Spleen (tissue), 11 donors: ENCODE measurements around the gene NFKBIZ. TPM values are rescaled to one million over a fixed set of nuclear protein-coding genes. Genes with fewer than 3 reads are reported as not detected.

ENCODE experiments used
- DNase-seq: peaks from one replicate; pipeline ENCODE4 v3.0.0-alpha.2; 2020
- H3K27ac ChIP-seq, 8 donors: fragments of 200-600 bp; sonication (generic) in 7 of 8; 1 replicate in 4 of 8; 2 replicates in 4 of 8; pipeline versions ENCODE4 v1.5.0 to v1.8.0; 2016 to 2021; ENCODE audit warnings: inconsistent platforms in 4 of 8, mild to moderate bottlenecking in 4 of 8, moderate library complexity in 1 of 8
- H3K27me3 ChIP-seq, 7 donors: fragments of 200-600 bp; sonication (generic) in 6 of 7; replicated peaks in 1 of 7; 1 replicate in 4 of 7; 2 replicates in 3 of 7; pipeline versions ENCODE4 v1.5.0 to v1.8.0; 2016 to 2021; ENCODE audit warnings: inconsistent platforms in 3 of 7, mild to moderate bottlenecking in 1 of 7
- H3K36me3 ChIP-seq, 6 donors: fragments of 200-600 bp; sonication (generic) in 5 of 6; 1 replicate in 4 of 6; 2 replicates in 2 of 6; pipeline versions ENCODE4 v1.5.0 to v1.8.0; 2016 to 2021; ENCODE audit warnings: inconsistent platforms in 2 of 6
- H3K4me1 ChIP-seq, 6 donors: fragments of 200-600 bp; sonication (generic) in 5 of 6; 1 replicate in 3 of 6; 2 replicates in 3 of 6; pipeline versions ENCODE4 v1.5.0 to v1.8.0; 2016 to 2021; ENCODE audit warnings: inconsistent platforms in 3 of 6
- H3K4me3 ChIP-seq, 8 donors: fragments of 200-600 bp; sonication (generic) in 7 of 8; 1 replicate in 4 of 8; 2 replicates in 4 of 8; pipeline versions ENCODE4 v1.5.0 to v1.8.0; 2016 to 2021; ENCODE audit warnings: inconsistent platforms in 4 of 8, mild to moderate bottlenecking in 4 of 8, moderate library complexity in 2 of 8
- H3K9me3 ChIP-seq, 8 donors: fragments of 200-600 bp; sonication (generic) in 7 of 8; 1 replicate in 4 of 8; 2 replicates in 4 of 8; pipeline versions ENCODE4 v1.5.0 to v1.8.0; 2016 to 2021; ENCODE audit warnings: inconsistent platforms in 4 of 8
- POLR2A ChIP-seq, 3 donors: fragments of 450-650 bp; IDR thresholded peaks; one replicate each; pipeline ENCODE4 v1.5.1; 2017; ENCODE audit warnings: antibody characterized with exemption in 3 of 3, mild to moderate bottlenecking in 1 of 3
- POLR2AphosphoS5 ChIP-seq, 3 donors: sonication (generic); formaldehyde crosslinking; IDR thresholded peaks; one replicate each; pipeline ENCODE4 v1.5.1; 2017; ENCODE audit warnings: antibody characterized with exemption in 3 of 3
- WGBS, 5 donors: extraction: QIAGEN DNeasy Blood & Tissue Kit in 3 of 5; methylation state at CpG; one replicate each; pipeline versions ENCODE4 v1.1.5 to v1.1.7; 2013 to 2018; 5-methylcytosine and 5-hydroxymethylcytosine counted together
- intact Hi-C: fragments of 100-400 bp; cut with DNase I; formaldehyde crosslinking; loops from one replicate; pipeline ENCODE4 v1.15.0; 2023; ENCODE audit warnings: low total_unique reads
- polyA plus RNA-seq, 3 donors: library from polyadenylated mRNA; stranded (reverse); fragments of 200-250 nt; gene quantifications; one replicate each; pipeline ENCODE4 v1.2.1, GENCODE V29; 2013
- total RNA-seq, 7 donors: library from RNA; depleted of rRNA in 3 of 7; stranded (reverse); fragments of >200 nt in 3 of 7; fragmentation: NEBNext Ultra II Directional in 4 of 7; extraction: Animal tissue kit (Norgen Biotek cat#: 25700) in 4 of 7; gene quantifications; one replicate each; pipeline versions ENCODE4 v1.1.0 to v1.2.1, GENCODE V29; 2016 to 2021
- TF ChIP-seq, protein P1 (sequence below), 11 experiments: fragments of 200-600 bp in 7 of 11; fragments of 450-650 bp in 4 of 11; sonication (generic) in 4 of 11; IDR thresholded peaks in 8 of 11; conservative IDR thresholded peaks in 3 of 11; 1 replicate in 7 of 11; 2 replicates in 4 of 11; pipeline versions ENCODE4 v1.4.0 to v1.8.0; 2016 to 2021; ENCODE audit warnings: antibody characterized with exemption in 11 of 11, inconsistent platforms in 4 of 11, mild to moderate bottlenecking in 1 of 11
- donor health status: healthy with polysubstance abuse.
- donor health status: DM: no; HTN: no; CAD: no; lungs with moderate emphysema.
- donor health status: DM: no; HTN: no; CAD: no.
- donor health status: Bipolar disorder and iron deficiency.
- donor health status: healthy.
- donor health status: DM: no; HTN: no; CAD: no.
- donor health status: DM: yes; HTN: yes; CAD: no.

NFKBIZ gene
- total and polyA plus RNA-seq, 10 donors, result 11.6 to 220 (median 90.1) TPM

DNA sequence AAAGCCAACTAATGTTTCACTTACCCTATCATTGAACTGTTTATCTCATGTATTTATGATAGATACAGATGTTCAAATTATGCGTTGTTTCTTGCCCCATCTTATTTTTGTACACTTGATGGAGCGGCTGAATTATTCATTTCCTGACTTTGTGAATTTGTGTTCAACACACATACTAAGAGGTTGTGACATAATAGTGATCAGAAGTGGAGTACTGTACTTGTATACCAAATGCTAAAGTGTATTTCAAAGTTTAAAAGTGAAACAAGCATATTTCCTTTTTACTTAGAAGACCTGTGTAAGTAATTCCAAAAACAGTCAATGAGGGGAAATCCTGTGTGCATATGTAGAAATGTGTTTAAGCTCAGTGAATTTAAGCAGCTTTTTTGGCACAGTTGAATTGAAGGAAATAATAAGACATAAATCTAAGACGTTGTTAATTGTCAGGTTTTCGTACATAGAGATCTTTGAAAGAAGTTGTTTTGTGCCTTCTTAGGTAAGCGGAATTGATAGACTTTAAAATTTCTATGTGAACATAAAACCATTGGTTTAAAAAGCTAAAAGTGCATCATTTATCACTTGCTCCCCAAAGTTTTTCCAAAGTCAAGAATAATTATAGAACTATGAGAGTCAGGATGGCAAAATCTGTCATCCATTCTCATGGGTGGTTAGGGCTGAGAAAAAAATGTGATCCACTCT lies 1.9 kb downstream of the NFKBIZ start:
- Histone ChIP-seq H3K36me3 (peaks cover 8 to 46% (median 43%) of the 10 kb centered on the region in 6 donors), H3K9me3 (no peaks in the 10 kb centered on the region), H3K27me3 (no peaks in the 10 kb centered on the region), H3K4me3 (peak overlapping the region; percentile 68 to 87 (median 76)), H3K27ac (peak overlapping the region; percentile 98 to 100 (median 100)), H3K4me1 (peaks cover 18 to 82% (median 54%) of the 10 kb centered on the region in 6 donors)
- WGBS, 5 donors, result 10 to 20% (median 18%) methylated on average over 5 of the region's 5 CpGs
- no peak for DNase-seq
- TF ChIP-seq, protein P1, sequence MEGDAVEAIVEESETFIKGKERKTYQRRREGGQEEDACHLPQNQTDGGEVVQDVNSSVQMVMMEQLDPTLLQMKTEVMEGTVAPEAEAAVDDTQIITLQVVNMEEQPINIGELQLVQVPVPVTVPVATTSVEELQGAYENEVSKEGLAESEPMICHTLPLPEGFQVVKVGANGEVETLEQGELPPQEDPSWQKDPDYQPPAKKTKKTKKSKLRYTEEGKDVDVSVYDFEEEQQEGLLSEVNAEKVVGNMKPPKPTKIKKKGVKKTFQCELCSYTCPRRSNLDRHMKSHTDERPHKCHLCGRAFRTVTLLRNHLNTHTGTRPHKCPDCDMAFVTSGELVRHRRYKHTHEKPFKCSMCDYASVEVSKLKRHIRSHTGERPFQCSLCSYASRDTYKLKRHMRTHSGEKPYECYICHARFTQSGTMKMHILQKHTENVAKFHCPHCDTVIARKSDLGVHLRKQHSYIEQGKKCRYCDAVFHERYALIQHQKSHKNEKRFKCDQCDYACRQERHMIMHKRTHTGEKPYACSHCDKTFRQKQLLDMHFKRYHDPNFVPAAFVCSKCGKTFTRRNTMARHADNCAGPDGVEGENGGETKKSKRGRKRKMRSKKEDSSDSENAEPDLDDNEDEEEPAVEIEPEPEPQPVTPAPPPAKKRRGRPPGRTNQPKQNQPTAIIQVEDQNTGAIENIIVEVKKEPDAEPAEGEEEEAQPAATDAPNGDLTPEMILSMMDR (IDR thresholded peaks at IDR 0.05 in 8 of 11, conservative IDR thresholded peaks at IDR 0.05 in 3 of 11), result no peak
- TF ChIP-seq POLR2A (IDR thresholded peaks at IDR 0.05) (no peak), POLR2AphosphoS5 (IDR thresholded peaks at IDR 0.05) (no peak)
- intact Hi-C loops, result no loop called here

DNA sequence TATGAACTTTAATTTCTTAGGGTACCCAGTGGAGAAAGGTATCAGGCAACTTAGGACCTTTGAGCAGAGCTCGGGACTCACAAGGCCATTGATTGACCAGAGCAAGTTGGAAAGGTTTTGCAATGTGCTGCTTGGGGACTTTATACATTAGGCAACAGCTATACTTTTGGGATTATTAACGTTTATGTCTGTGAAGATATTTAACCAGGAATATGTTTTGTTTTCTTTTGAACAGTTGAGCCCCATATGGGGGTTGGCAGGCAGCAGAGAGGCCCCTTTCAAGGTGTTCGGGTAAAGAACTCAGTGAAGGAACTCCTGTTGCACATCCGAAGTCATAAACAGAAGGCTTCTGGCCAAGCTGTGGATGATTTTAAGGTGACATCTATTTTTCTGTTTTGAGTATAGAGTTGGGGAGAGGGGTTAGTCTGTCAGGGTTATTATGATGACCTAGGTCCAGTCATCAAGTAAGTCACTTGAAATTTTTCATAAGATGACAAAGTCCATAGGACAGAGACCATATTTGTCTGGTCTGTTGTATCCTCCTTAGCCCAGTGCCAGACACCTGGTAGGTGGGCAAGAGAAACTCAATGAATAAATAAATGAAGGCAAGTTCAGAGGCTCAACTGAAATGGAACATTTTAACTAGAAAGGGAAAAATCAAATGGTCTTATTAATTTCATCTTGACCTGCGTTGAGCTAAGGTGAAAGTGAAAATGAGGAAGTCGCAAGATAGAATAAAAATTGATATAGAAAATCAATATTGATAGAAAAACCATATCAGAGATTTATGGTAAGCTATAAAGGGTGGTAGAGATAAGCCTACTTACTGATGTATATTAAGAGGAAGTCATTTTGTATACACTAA lies 2.8 kb downstream of the NFKBIZ start:
- TF ChIP-seq POLR2A (IDR thresholded peaks at IDR 0.05) (no peak), POLR2AphosphoS5 (IDR thresholded peaks at IDR 0.05) (peak in 1 of 3 donors; percentile 16)
- Histone ChIP-seq H3K36me3 (peaks cover 8 to 55% (median 51%) of the 10 kb centered on the region in 6 donors), H3K4me1 (peaks cover 18 to 84% (median 57%) of the 10 kb centered on the region in 6 donors), H3K27me3 (no peaks in the 10 kb centered on the region), H3K4me3 (peak overlapping the region; percentile 68 to 87 (median 76)), H3K27ac (peak overlapping the region; percentile 98 to 100 (median 100)), H3K9me3 (no peaks in the 10 kb centered on the region)
- DNase-seq, result no peak
- intact Hi-C loops, result no loop called here
- WGBS, 5 donors, result 34 to 47% (median 47%) methylated on average over 6 of the region's 6 CpGs

DNA sequence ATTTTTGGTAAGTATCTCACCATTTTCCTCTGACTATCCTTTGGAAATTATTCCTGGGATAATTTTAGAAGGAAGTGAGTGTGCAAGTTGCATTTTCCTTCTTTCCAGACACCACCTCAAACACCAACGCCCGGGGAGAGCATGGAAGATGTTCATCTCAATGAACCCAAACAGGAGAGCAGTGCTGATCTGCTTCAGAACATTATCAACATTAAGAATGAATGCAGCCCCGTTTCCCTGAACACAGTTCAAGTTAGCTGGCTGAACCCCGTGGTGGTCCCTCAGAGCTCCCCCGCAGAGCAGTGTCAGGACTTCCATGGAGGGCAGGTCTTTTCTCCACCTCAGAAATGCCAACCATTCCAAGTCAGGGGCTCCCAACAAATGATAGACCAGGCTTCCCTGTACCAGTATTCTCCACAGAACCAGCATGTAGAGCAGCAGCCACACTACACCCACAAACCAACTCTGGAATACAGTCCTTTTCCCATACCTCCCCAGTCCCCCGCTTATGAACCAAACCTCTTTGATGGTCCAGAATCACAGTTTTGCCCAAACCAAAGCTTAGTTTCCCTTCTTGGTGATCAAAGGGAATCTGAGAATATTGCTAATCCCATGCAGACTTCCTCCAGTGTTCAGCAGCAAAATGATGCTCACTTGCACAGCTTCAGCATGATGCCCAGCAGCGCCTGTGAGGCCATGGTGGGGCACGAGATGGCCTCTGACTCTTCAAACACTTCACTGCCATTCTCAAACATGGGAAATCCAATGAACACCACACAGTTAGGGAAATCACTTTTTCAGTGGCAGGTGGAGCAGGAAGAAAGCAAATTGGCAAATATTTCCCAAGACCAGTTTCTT lies 3.9 kb downstream of the NFKBIZ start:
- 93 to 99% (median 95%) methylated on average over 8 of the region's 8 CpGs for WGBS, 5 donors
- TF ChIP-seq, protein P1 (IDR thresholded peaks at IDR 0.05 in 8 of 11, conservative IDR thresholded peaks at IDR 0.05 in 3 of 11), result no peak
- no peak for TF ChIP-seq POLR2A (IDR thresholded peaks at IDR 0.05)
- peak in 2 of 3 donors; percentile 39 to 76 for TF ChIP-seq POLR2AphosphoS5 (IDR thresholded peaks at IDR 0.05)
- Histone ChIP-seq H3K4me3 (peak overlapping the region in 2 of 8 donors; percentile 7 to 79), H3K36me3 (peaks cover 11 to 66% (median 62%) of the 10 kb centered on the region in 6 donors), H3K27me3 (no peaks in the 10 kb centered on the region), H3K4me1 (peaks cover 17 to 84% (median 60%) of the 10 kb centered on the region in 6 donors), H3K9me3 (no peaks in the 10 kb centered on the region), H3K27ac (peak overlapping the region in 7 of 8 donors; percentile 43 to 100 (median 99))
- no peak for DNase-seq
- intact Hi-C loops, result no loop called here

DNA sequence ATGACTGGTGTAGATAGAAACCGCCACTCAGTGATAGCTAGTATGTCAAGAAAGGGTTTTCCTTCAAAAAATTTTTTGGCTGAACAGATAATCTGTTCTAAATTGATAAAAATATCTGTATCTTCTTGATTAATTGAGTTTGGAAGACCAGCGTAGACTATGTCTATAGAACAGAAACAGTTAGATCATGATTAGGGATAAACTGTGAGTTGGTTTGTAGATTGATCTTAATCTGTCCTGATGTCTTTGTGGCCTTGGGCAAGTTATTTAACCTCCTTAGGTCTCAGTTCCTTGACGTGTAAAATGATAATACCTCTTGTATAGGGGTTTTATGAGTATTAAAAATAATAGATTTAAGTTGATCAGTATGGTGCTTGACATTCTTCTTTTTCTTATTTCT lies 4.7 kb downstream of the NFKBIZ start:
- H3K4me3 ChIP-seq, result peak overlapping the region in 2 of 8 donors; percentile 7 to 79
- no peaks in the 10 kb centered on the region for H3K27me3 ChIP-seq
- peak overlapping the region in 5 of 8 donors; percentile 28 to 100 (median 99) for H3K27ac ChIP-seq
- no peaks in the 10 kb centered on the region for H3K9me3 ChIP-seq
- TF ChIP-seq POLR2A (IDR thresholded peaks at IDR 0.05) (no peak), POLR2AphosphoS5 (IDR thresholded peaks at IDR 0.05) (no peak)
- WGBS, 5 donors, result 90 to 96% (median 93%) methylated on average over 3 of the region's 3 CpGs
- H3K4me1 ChIP-seq, result peaks cover 15 to 84% (median 56%) of the 10 kb centered on the region in 6 donors
- intact Hi-C loops, result no loop called here
- peaks cover 11 to 74% (median 70%) of the 10 kb centered on the region in 6 donors for H3K36me3 ChIP-seq
- no peak for DNase-seq
